WTC11 (cell line): Measurements from ENCODE around the gene ITGA5.

Source experiments
- ATF1 ChIP-seq: sonication (generic); formaldehyde crosslinking; IDR thresholded peaks from 2 replicates; pipeline ENCODE4 v1.8.1; 2023; ENCODE audit warnings: mild to moderate bottlenecking, moderate library complexity, missing genetic modification reagents
- ESRRA ChIP-seq: sonication (generic); formaldehyde crosslinking; IDR thresholded peaks from 2 replicates; pipeline ENCODE4 v1.8.1; 2022; ENCODE audit warnings: mild to moderate bottlenecking, missing genetic modification reagents, borderline replicate concordance
- JUN ChIP-seq: sonication (generic); formaldehyde crosslinking; IDR thresholded peaks from 2 replicates; pipeline ENCODE4 v1.8.0; 2023; ENCODE audit warnings: mild to moderate bottlenecking, missing genetic modification reagents
- KAT7 ChIP-seq: sonication (generic); formaldehyde crosslinking; IDR thresholded peaks from 2 replicates; pipeline ENCODE4 v1.8.1; 2023; ENCODE audit warnings: missing genetic modification reagents, mild to moderate bottlenecking, borderline replicate concordance
- NFATC4 ChIP-seq: fragments of 250-450 bp; sonication (Bioruptor Pico); IDR thresholded peaks from 2 replicates; pipeline ENCODE4 v1.9.0; 2021; ENCODE audit warnings: mild to moderate bottlenecking
- NFYB ChIP-seq: sonication (generic); formaldehyde crosslinking; conservative IDR thresholded peaks from 2 replicates; pipeline ENCODE4 v1.8.0; 2022; ENCODE audit warnings: low read depth, missing genetic modification reagents
- NR2C2 ChIP-seq: sonication (generic); formaldehyde crosslinking; IDR thresholded peaks from 2 replicates; pipeline ENCODE4 v1.8.0; 2022; ENCODE audit warnings: mild to moderate bottlenecking, missing genetic modification reagents
- NR3C1 ChIP-seq: sonication (generic); formaldehyde crosslinking; conservative IDR thresholded peaks from 2 replicates; pipeline ENCODE4 v1.8.1; 2023; ENCODE audit warnings: low read depth, mild to moderate bottlenecking, missing genetic modification reagents
- TEAD4 ChIP-seq: sonication (generic); formaldehyde crosslinking; IDR thresholded peaks from 2 replicates; pipeline ENCODE4 v1.8.0; 2022; ENCODE audit warnings: mild to moderate bottlenecking, missing genetic modification reagents
- ZNF232 ChIP-seq: sonication (generic); formaldehyde crosslinking; IDR thresholded peaks from 2 replicates; pipeline ENCODE4 v1.8.0; 2022; ENCODE audit warnings: mild to moderate bottlenecking, missing genetic modification reagents
- ZNF317 ChIP-seq: sonication (generic); formaldehyde crosslinking; IDR thresholded peaks from 2 replicates; pipeline ENCODE4 v1.8.1; 2023; ENCODE audit warnings: low read depth, mild to moderate bottlenecking, moderate library complexity, missing genetic modification reagents, borderline replicate concordance
- TF ChIP-seq, protein P1 (sequence below): fragments of 200-600 bp; IDR thresholded peaks from 2 replicates; pipeline ENCODE4 v1.8.0; 2022; ENCODE audit warnings: antibody characterized with exemption

DNA sequence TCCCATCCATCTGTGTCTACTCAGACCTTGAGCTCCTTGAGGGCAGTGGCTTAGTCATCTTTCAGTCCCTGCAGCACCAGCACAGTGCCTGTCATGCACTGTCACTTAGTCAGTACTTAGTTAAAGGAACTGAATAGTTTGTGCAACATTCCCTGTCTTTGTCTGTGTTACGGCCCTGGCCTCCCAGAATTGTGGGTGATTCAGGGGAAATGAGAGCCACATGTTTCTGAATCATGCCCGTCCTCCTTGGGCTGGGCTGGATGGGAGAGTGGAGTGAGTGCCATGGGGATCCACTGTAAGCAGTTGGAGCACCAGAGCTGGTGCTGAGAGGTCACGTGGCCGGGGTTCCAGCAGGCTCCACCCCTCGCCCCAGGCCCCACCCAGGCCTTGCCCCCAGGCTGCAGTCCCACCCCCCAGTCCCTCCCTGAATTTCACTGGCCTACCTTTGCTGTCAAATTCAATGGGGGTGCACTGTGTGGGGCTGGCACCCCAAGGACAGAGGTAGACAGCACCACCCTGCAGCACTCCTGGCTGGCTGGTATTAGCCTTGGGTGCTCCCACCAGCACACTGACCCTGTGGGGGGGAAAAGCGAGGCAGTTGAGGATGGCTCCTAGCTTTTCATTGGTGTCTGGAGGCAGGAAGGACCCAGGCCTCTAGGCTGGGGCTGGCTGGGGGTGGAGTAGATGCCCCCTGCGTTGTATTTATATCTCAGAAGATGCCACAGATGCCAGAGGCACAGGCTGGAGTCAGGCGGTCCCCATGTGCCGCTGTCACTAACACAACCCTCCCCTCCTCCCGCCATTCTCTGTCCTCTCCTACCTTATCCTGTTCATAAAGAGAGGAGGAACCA is 7.5 kb downstream of the ITGA5 start:
- TF ChIP-seq NFYB (CRISPR knock-in tag) = no peak
- TF ChIP-seq, protein P1, sequence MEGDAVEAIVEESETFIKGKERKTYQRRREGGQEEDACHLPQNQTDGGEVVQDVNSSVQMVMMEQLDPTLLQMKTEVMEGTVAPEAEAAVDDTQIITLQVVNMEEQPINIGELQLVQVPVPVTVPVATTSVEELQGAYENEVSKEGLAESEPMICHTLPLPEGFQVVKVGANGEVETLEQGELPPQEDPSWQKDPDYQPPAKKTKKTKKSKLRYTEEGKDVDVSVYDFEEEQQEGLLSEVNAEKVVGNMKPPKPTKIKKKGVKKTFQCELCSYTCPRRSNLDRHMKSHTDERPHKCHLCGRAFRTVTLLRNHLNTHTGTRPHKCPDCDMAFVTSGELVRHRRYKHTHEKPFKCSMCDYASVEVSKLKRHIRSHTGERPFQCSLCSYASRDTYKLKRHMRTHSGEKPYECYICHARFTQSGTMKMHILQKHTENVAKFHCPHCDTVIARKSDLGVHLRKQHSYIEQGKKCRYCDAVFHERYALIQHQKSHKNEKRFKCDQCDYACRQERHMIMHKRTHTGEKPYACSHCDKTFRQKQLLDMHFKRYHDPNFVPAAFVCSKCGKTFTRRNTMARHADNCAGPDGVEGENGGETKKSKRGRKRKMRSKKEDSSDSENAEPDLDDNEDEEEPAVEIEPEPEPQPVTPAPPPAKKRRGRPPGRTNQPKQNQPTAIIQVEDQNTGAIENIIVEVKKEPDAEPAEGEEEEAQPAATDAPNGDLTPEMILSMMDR = no peak
- no peak for TF ChIP-seq JUN
- no peak for TF ChIP-seq KAT7 (CRISPR knock-in tag)
- TF ChIP-seq ATF1 = no peak
- TF ChIP-seq ESRRA = no peak
- TF ChIP-seq NFATC4 (CRISPR knock-in tag) = no peak
- TF ChIP-seq ZNF317 = no peak
- no peak for TF ChIP-seq NR3C1 (CRISPR knock-in tag)
- no peak for TF ChIP-seq NR2C2 (CRISPR knock-in tag)
- no peak for TF ChIP-seq TEAD4 (CRISPR knock-in tag)
- TF ChIP-seq ZNF232 = no peak
